HepG2 (cell line): ENCODE results near the gene SECTM1. TPM values are rescaled to one million over a fixed set of nuclear protein-coding genes. Genes with fewer than 3 reads are reported as not detected.

Source experiments
- ATAC-seq: fragments of 200-7000 bp; cut with Tn5 transposase; 3 replicates; pipeline ENCODE4 v1.9.1; 2020; ENCODE audit warnings: mild to moderate bottlenecking, moderate library complexity
- BruUV-seq: library from RNA; stranded (reverse); fragments of 400-500 nt; replicated peaks from 2 replicates; lab custom pipeline; 2021; lab: Mats Ljungman, UMichigan
- CTCF ChIA-PET: fragments of 300-600 bp; formaldehyde crosslinking; extraction: SDS; loops from one replicate; lab custom pipeline; 2021; ENCODE audit warnings: low total read pairs, inconsistent platforms, low intra/inter-chr PET ratio; lab: Yijun Ruan, JAX
- POLR2A ChIA-PET: fragments of 350-600 bp; sonication (Branson Sonifier 250); formaldehyde crosslinking; loops from one replicate; lab custom pipeline; 2020; ENCODE audit warnings: antibody characterized with exemption, inconsistent platforms; lab: Yijun Ruan, JAX
- DNase-seq: peaks from one replicate; pipeline ENCODE4 v3.0.0-alpha.2; 2015; ENCODE audit warnings: low spot score
- FAIRE-seq: peaks from 3 replicates; lab custom pipeline; 2011; peaks lifted over from hg19 to GRCh38; lab: Jason Lieb, UNC
- H2AFZ ChIP-seq: one replicate; pipeline ENCODE4 v1.6.1; 2011; ENCODE audit warnings: low read length, inconsistent platforms
- H3K27ac ChIP-seq: fragments of 300-600 bp; 3 replicates; pipeline ENCODE4 v1.8.0; 2011; ENCODE audit warnings: mixed run types, mild to moderate bottlenecking, mixed read lengths, low read length, inconsistent platforms; ENCODE audit not compliant: insufficient read depth; ENCODE audit errors: extremely low read length
- H3K27me3 ChIP-seq, 2 experiments: fragments of 200-600 bp in 1 of 2; 2 replicates in 1 of 2; 3 replicates in 1 of 2; pipeline versions ENCODE4 v1.6.0 to v1.8.0; 2011; ENCODE audit warnings: low read length in 2 of 2, mild to moderate bottlenecking in 2 of 2, moderate library complexity in 2 of 2, inconsistent platforms in 1 of 2; ENCODE audit not compliant: insufficient read depth in 2 of 2, control insufficient read depth in 1 of 2
- H3K36me3 ChIP-seq, 2 experiments: fragments of 200-600 bp in 1 of 2; replicated peaks in 1 of 2; 2 replicates in 1 of 2; 3 replicates in 1 of 2; pipeline versions ENCODE4 v1.5.1 to v1.8.0; 2011; ENCODE audit warnings: low read length in 2 of 2, inconsistent platforms in 1 of 2; ENCODE audit not compliant: insufficient read depth in 2 of 2, control insufficient read depth in 1 of 2
- H3K4me1 ChIP-seq: 2 replicates; pipeline ENCODE4 v1.5.1; 2012; ENCODE audit warnings: low read length, inconsistent platforms; ENCODE audit not compliant: insufficient read depth
- H3K4me2 ChIP-seq: 2 replicates; pipeline ENCODE4 v1.6.0; 2011; ENCODE audit warnings: low read depth, low read length, inconsistent platforms
- H3K4me3 ChIP-seq, 3 experiments: fragments of 200-600 bp in 1 of 3; sonication (generic), shearing (Covaris generic) in 1 of 3; replicated peaks in 1 of 3; 2 replicates each; pipeline ENCODE4 v1.5.1; 2011 to 2016; ENCODE audit warnings: low read length in 3 of 3, inconsistent platforms in 2 of 3, low read depth in 2 of 3, mild to moderate bottlenecking in 2 of 3, control low read depth in 1 of 3, mixed read lengths in 1 of 3; ENCODE audit not compliant: insufficient read depth in 1 of 3
- H3K79me2 ChIP-seq: one replicate; pipeline ENCODE4 v1.6.1; 2011; ENCODE audit warnings: low read length, inconsistent platforms; ENCODE audit not compliant: insufficient read depth
- H3K9ac ChIP-seq: 2 replicates; pipeline ENCODE4 v1.6.0; 2011; ENCODE audit warnings: mild to moderate bottlenecking, low read depth, low read length, inconsistent platforms; ENCODE audit not compliant: insufficient read depth
- H3K9me3 ChIP-seq: 2 replicates; pipeline ENCODE4 v1.5.1; 2012; ENCODE audit warnings: mild to moderate bottlenecking, low read length
- H4K20me1 ChIP-seq: 2 replicates; pipeline ENCODE4 v1.6.0; 2011; ENCODE audit warnings: inconsistent platforms, mild to moderate bottlenecking, low read length, moderate library complexity; ENCODE audit not compliant: insufficient read depth
- CENPX ChIP-seq: sonication (generic); formaldehyde crosslinking; IDR thresholded peaks from 2 replicates; pipeline ENCODE4 v1.9.0; 2021; ENCODE audit warnings: mild to moderate bottlenecking, missing genetic modification reagents, moderate library complexity
- FOXA1 ChIP-seq, 2 experiments: fragments of 450-650 bp in 1 of 2; sonication (generic) in 1 of 2; formaldehyde crosslinking in 1 of 2; IDR thresholded peaks; 2 replicates each; pipeline versions ENCODE4 v1.4.0 to v1.6.1; 2016 to 2020; ENCODE audit warnings: missing genetic modification reagents in 1 of 2
- HNRNPLL ChIP-seq: fragments of 200-400 bp; formaldehyde crosslinking; IDR thresholded peaks from 2 replicates; pipeline ENCODE4 v1.6.1; 2017; ENCODE audit warnings: mild to moderate bottlenecking, low read depth, low read length; ENCODE audit not compliant: poor library complexity, severe bottlenecking
- KLF11 ChIP-seq: IDR thresholded peaks from 2 replicates; pipeline ENCODE4 v1.6.1; 2016; ENCODE audit warnings: missing compliant biosample characterization
- NRL ChIP-seq: sonication (generic); formaldehyde crosslinking; IDR thresholded peaks from 2 replicates; pipeline ENCODE4 v1.5.0; 2020; ENCODE audit warnings: missing genetic modification reagents, mild to moderate bottlenecking, moderate library complexity, borderline replicate concordance
- PAX8 ChIP-seq: sonication (generic); formaldehyde crosslinking; IDR thresholded peaks from 2 replicates; pipeline ENCODE4 v1.8.0; 2022; ENCODE audit warnings: mild to moderate bottlenecking, missing genetic modification reagents, borderline replicate concordance
- REL ChIP-seq: sonication (generic); formaldehyde crosslinking; conservative IDR thresholded peaks from 2 replicates; pipeline ENCODE4 v1.8.0; 2022; ENCODE audit warnings: mild to moderate bottlenecking, missing genetic modification reagents, moderate library complexity
- SIN3B ChIP-seq: fragments of 150-350 bp; IDR thresholded peaks from 2 replicates; pipeline ENCODE4 v1.6.1; 2014; ENCODE audit warnings: low read length
- SP5 ChIP-seq: IDR thresholded peaks from 2 replicates; pipeline ENCODE4 v1.6.1; 2016; ENCODE audit warnings: low read depth, borderline replicate concordance
- TFAP4 ChIP-seq: sonication (generic); IDR thresholded peaks from 2 replicates; pipeline ENCODE4 v1.6.1; 2016; ENCODE audit warnings: low read depth, borderline replicate concordance
- YY1 ChIP-seq: IDR thresholded peaks from 2 replicates; pipeline ENCODE4 v1.6.1; 2011; ENCODE audit warnings: low read length, low read depth, moderate library complexity, mild to moderate bottlenecking; ENCODE audit not compliant: insufficient read depth, insufficient replicate concordance
- ZBTB2 ChIP-seq: sonication (generic); formaldehyde crosslinking; IDR thresholded peaks from 2 replicates; pipeline ENCODE4 v1.8.0; 2022; ENCODE audit warnings: low read depth, missing genetic modification reagents
- ZNF556 ChIP-seq: sonication (generic); formaldehyde crosslinking; IDR thresholded peaks from 2 replicates; pipeline ENCODE4 v1.4.0; 2020; ENCODE audit warnings: mild to moderate bottlenecking, missing genetic modification reagents, borderline replicate concordance
- ZNF770 ChIP-seq: sonication (generic); formaldehyde crosslinking; IDR thresholded peaks from 2 replicates; pipeline ENCODE4 v1.5.0; 2020; ENCODE audit warnings: mild to moderate bottlenecking, missing genetic modification reagents
- ZNF839 ChIP-seq: sonication (generic); formaldehyde crosslinking; IDR thresholded peaks from 2 replicates; pipeline ENCODE4 v1.4.0; 2020; ENCODE audit warnings: missing genetic modification reagents, mild to moderate bottlenecking, borderline replicate concordance
- ZNF841 ChIP-seq: sonication (generic); formaldehyde crosslinking; IDR thresholded peaks from 2 replicates; pipeline ENCODE4 v1.8.1; 2023; ENCODE audit warnings: missing genetic modification reagents, borderline replicate concordance
- ZSCAN20 ChIP-seq: sonication (generic); formaldehyde crosslinking; IDR thresholded peaks from 2 replicates; pipeline ENCODE4 v1.4.0; 2020; ENCODE audit warnings: missing genetic modification reagents, mild to moderate bottlenecking, borderline replicate concordance
- WGBS: methylation state at CpG from one replicate; pipeline ENCODE4 v1.1.6; 2017; ENCODE audit warnings: low lambda C conversion rate; 5-methylcytosine and 5-hydroxymethylcytosine counted together
- in situ Hi-C: cut with HindIII; loops from 2 replicates; pipeline ENCODE4 v1.10.0; 2017; ENCODE audit warnings: low pct_unique_long_range_greater_than_20kb; ENCODE audit not compliant: extremely low pct_ligation_motif_present
- intact Hi-C: fragments of 100-400 bp; cut with micrococcal nuclease; formaldehyde crosslinking; loops from one replicate; pipeline ENCODE4 v1.10.0; 2022; ENCODE audit not compliant: unreplicated experiment
- polyA plus RNA-seq, 8 experiments: library from polyadenylated mRNA; depleted of rRNA in 3 of 8; stranded (reverse) in 7 of 8; unstranded in 1 of 8; fragments of >200 nt; fragmentation: Illumina TruSeq in 4 of 8; extraction: Trizol in 4 of 8; gene quantifications; 2 replicates each; pipeline versions ENCODE4 v1.2.1 to v1.2.3, GENCODE V29; 2011 to 2016; ENCODE audit warnings: low read depth in 4 of 8, missing spikeins in 1 of 8, mixed read lengths in 1 of 8; ENCODE audit not compliant: insufficient read depth in 1 of 8
- total RNA-seq, 5 experiments: library from RNA; depleted of rRNA; stranded (reverse); fragments of >200 nt; fragmentation: Illumina TruSeq; extraction: Trizol; gene quantifications; 2 replicates each; pipeline ENCODE4 v1.2.3, GENCODE V29; 2016; ENCODE audit warnings: low read depth in 1 of 5

The SECTM1 gene
- total and polyA plus RNA-seq, 2 of the 13 experiments (the other 11 are each of a cell fraction or from before 2014, with no cell fraction given), result 3.5 to 5.3 TPM

- TF ChIP-seq HNRNPLL (peak; percentile 18), ZBTB2 (CRISPR knock-in tag) (no peak), YY1 (no peak), ZNF770 (no peak), PAX8 (CRISPR knock-in tag) (no peak)
Measured at GRCh38 chr17:82353484-82353883, 19.9 kb upstream of the SECTM1 start (continued).

- no peak overlapping the region for H2AFZ ChIP-seq
- in situ Hi-C loops, result loop anchor here (5.0 to 10.0 kb wide), 3 partner anchors 35 to 203 kb away; no protein-coding TSS in a partner anchor
- 46% methylated on average over 15 of the region's 26 CpGs for WGBS
- no peaks in the 10 kb centered on the region for H3K27me3 ChIP-seq
- ATAC-seq, result peak; percentile 81
- POLR2A ChIA-PET, result interaction anchor here (0.7 to 2.4 kb wide), 8 partner anchors 13 to 59 kb away, joined by 3 to 11 read pairs (median 6); no protein-coding TSS in a partner anchor
- H3K9ac ChIP-seq, result peak overlapping the region; percentile 25
- peak overlapping the region; percentile 87 for H3K4me2 ChIP-seq
- no TSS peak for BruUV-seq
- no peaks in the 10 kb centered on the region for H3K79me2 ChIP-seq
- FAIRE-seq, result peak; percentile 78
- H3K9me3 ChIP-seq, result no peaks in the 10 kb centered on the region
- peak overlapping the region; percentile 23 to 69 (median 27); a peak in 4 of 6 replicates for H3K4me3 ChIP-seq
- H3K4me1 ChIP-seq, result peaks cover 94% of the 10 kb centered on the region
- H3K36me3 ChIP-seq, result no peaks in the 10 kb centered on the region
- CTCF ChIA-PET, result interaction anchor here (0.8 to 5.1 kb wide), 8 partner anchors 21 to 202 kb away, joined by 3 to 41 read pairs (median 4); no protein-coding TSS in a partner anchor
- intact Hi-C loops, result loop anchor here (1.0 to 5.0 kb wide), 5 partner anchors 35 to 200 kb away; no protein-coding TSS in a partner anchor
- peak; percentile 89 for DNase-seq
- peak overlapping the region; percentile 4 for H3K27ac ChIP-seq
- H4K20me1 ChIP-seq, result no peaks in the 10 kb centered on the region
- TF ChIP-seq FOXA1 (IDR thresholded peaks at IDR 0.05) (no peak), FOXA1 (CRISPR knock-in tag; IDR thresholded peaks at IDR 0.05) (no peak), ZNF841 (no peak), ZNF839 (CRISPR knock-in tag) (peak; percentile 95; the same call in 1 of the 2 replicates), NRL (CRISPR knock-in tag) (0 out of 2 replicates have a peak, but pooled peaks have one; percentile 13), ZSCAN20 (CRISPR knock-in tag) (peak; percentile 20; the same call in 1 of the 2 replicates), CENPX (CRISPR knock-in tag) (no peak), SIN3B (peak; percentile 47; the same call in 1 of the 2 replicates), TFAP4 (no peak), SP5 (CRISPR knock-in tag) (0 out of 2 replicates have a peak, but pooled peaks have one; percentile 10), ZNF556 (no peak; the same call in 1 of the 2 replicates), REL (CRISPR knock-in tag) (peak; percentile 30; the same call in 1 of the 2 replicates), KLF11 (CRISPR knock-in tag) (peak; percentile 71)
Measured at GRCh38 chr17:82351713-82352488, 18.3 kb upstream of the SECTM1 start.
